HG03460 (cell line): Measurements from ENCODE around the gene ARHGEF28.

Source experiments
- ATAC-seq: cut with Tn5 transposase; IDR thresholded peaks from one replicate; pipeline ENCODE4 v1.9.1; 2021; ENCODE audit not compliant: unreplicated experiment

ARHGEF28 gene

DNA sequence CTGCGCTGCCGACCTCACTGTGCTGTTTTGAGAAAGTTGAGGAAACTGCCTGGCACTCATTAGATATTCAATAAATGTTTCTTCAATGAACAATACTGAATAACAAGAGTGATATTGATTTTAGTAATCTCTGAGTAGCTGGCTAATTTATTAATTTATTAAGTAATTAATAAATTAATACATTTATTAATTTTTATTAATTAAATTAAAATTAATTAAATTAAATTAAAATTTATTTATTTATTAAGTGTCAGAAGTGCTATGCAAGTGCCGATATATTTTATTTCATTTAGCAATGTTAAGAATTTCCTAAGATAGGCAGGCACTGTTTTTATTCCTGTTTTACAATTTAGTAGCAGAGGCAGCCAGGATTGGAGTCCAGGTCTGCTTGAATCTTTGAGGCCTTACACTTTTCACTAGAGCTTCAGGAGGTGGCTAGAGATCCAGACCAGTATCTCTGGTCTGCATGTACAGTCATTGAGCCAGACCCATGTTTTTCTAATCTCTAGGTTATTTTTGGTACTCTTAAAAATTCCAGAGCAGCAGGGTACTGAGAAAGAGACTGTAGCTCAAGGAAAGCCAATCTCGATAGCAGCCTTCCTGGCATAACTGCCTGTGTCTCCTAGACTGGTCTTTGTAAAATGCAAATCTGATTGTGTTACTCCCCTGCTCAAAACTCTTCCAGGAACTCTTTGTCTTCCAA is 109.2 kb downstream of the ARHGEF28 start:
- no peak for ATAC-seq

DNA sequence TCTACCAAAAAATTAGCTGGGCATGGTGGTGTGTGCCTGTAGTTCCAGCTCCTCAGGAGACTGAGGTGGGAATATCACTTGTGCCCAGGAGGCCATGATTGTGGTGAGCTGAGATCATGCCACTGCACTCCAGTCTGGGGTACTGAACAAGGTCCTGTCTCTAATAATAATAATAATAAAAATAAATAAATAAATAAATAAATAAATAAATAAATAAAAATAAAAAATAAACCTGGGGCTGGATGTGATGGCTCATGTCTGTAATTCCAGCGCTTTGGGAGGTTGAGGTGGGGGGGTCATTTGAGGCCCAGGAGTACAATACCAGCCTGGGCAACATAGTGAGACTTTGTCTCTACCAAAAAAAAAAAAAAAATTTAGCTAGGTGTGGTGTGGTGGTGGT is 113.7 kb downstream of the ARHGEF28 start:
- no peak for ATAC-seq

DNA sequence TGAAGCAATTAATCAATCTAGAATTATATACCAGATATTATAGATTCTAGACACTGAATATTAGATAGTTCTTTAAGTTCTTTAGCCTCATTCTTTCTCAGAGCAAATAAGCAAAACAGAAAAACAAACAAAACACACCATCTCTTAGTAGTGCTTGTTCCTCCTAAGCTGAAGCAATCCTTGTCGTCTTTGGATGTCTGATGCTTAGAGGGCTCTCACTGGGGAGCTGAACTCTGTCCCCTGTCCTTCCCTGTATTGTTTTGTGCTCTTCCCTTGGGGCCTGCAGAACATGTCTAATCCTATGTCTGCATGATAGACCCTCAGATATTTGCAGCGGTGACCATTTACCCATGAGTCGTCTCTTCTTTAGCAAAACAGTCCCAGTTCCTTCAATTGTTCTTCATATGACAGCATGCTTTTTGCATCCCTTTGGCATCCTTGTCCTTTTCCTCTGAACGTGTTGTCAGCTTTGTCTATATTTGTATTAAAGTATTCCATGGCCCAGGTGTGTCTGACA is 114.3 kb downstream of the ARHGEF28 start:
- ATAC-seq = no peak

DNA sequence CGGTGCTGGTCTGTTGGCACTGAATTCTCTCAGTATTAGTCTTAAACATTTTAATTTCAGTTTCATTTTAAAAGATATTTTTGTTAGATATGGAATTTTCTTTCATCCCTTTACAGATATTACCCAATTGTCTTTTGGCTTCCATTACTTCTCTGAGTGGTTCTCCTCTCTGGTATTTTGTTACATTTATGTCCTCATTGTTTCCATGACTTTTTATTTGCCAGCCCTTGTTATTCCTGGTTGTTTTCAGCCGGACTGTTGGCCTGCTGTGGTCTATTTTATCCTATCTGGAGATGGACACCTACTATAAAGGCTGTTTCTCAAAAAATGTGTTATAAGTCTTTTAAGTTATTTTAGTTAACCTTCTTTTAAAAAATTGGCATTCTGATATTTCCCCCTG is 117.2 kb downstream of the ARHGEF28 start:
- no peak for ATAC-seq

DNA sequence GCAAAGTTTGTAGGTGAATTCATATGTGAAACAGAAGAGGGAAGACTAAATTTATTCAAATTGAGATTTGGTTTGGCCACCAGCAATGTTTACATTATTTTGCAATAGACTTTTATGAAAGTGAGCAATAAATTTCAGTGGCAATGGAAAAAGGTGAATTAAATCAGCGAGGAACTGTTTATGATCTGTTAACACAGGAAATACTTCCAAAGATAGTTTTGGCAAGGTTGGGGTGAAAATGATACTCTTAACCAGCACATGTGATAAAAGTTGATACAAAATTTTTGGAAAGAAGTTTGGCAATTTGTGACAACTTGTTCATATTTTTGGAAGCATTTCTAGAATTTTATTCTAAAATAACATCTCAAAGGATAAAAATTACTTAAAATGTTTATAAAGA is 119.8 kb downstream of the ARHGEF28 start:
- no peak for ATAC-seq

- ATAC-seq = no peak
These were observed 120.6 kb downstream of the ARHGEF28 start for GRCh38 chr5:73746608-73747007.

- no peak for ATAC-seq
These were observed 121.8 kb downstream of the ARHGEF28 start for GRCh38 chr5:73747696-73748380.

DNA sequence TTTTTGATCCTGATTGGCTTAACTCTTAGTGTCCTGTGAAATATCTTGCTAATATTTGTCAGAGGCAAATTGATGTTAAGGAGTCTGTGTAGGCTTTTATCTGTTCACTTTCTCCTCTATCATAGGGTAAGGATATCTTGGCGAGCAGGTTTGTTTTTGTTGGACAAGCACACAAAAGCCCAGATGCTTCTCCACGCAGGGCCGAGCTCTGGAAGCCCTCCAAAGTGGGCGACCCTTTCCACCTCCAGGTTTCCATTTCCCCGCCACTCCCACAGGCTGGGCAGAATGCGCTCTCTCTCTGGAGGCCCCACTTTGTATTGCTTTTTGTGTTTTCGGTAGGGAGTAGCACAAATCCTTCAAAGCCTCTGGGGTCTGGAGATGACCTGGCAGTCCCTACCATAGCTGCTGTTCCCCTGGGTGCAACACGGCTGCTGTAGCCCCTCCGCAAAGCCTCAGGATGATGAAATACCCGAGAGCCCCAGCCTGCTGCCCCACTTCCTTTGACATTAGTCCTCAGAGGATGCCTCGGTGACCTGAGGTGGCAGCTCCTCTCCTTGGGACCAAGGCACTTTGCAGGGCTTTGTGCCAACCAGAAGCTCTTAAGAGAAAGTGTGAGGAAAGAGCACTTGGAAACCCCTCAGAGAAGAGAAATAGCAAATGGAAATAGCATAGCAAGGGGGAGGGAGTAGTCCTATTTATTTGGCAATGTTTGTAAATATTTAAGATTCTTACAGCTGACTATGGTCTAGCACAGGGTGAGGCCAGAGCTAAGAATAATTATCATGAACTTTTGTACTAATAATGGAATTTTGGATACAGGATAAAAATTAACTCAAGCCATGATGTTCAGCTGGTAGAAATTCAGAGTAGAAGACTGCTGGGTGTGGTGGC is 122.8 kb downstream of the ARHGEF28 start:
- ATAC-seq = no peak

DNA sequence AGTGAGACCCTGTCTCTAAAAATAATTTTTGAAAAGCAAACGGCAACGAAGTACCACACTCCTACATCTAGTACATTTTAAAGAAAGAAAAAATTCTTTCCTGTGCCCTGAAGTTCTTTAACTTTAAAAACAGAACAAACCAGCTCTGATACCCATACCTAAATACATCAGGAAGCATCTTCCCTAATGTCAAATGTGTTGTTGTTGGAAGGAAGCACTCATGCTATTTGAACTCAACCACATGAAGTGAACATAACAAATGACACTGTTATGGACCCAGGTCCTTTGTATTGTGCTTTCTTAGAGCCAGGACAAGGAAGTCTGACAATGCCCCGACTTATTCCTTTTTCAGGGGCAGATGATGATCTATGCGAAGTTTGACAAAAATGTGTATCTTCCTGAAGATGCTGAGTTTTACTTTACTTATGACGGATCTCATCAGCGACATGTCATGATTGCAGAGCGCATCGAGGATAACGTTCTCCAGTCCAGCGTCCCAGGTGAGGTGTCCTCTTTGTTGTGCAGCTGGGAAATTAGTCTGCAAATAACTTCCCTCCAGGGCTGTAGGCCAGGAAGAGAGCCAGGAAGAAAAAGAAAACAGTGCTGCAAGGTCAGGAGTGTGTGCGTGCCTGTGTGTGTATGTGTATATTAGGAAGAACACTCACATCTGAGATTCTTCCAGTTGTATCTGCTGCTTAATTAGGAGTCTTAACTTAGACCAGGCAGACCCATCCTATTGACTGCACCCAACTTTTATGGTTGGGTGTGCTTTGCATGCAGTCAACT is 123.7 kb downstream of the ARHGEF28 start:
- no peak for ATAC-seq

DNA sequence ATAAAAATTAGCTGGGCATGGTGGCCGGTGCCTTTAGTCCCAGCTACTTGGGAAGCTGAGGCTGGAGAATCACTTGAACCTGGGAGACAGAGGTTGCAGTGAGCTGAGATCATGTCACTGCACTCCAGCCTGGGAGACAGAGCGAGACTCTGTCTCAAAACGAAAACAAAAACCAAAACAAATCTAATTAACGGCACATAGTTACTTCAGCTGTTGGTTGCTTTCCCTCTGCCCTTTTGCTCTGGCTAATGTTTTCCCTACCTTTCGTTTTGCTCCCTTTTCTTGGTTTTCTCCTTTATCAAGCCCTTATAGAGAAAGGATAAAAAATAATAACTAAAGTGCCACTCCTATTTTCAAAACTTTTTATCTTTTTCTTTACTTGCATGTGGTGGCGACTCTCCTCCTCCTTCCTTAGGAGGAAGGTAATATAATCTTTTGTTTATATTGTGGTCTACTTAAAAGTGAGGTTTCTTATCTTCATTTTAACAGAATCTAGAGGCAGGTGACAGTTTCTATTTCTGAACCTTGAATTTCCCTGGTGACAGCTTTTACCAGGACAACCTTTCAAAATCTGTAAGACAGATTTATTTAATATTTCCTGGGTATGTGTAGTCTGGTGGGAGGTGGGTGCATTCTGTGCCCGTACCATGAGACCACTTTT is 125.4 kb downstream of the ARHGEF28 start:
- no peak for ATAC-seq

DNA sequence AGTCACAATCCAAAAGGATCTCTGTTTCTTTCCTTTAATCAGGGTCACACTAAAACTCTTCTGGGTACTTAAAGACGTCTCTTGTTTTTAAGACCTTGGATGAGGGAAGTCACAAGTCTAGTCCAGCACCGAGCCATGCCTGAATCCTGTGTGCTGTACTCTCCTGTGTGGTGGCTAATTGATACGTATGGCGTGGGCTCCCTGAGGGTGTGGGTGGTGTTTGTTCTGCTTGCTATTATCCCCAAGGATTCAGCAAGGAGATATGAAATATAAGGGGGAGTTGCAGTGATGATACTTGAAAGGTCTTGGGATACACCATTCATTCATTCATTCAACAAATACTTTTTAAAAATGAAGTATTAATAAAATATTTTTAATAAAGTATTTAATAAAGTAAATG is 128.3 kb downstream of the ARHGEF28 start:
- no peak for ATAC-seq

DNA sequence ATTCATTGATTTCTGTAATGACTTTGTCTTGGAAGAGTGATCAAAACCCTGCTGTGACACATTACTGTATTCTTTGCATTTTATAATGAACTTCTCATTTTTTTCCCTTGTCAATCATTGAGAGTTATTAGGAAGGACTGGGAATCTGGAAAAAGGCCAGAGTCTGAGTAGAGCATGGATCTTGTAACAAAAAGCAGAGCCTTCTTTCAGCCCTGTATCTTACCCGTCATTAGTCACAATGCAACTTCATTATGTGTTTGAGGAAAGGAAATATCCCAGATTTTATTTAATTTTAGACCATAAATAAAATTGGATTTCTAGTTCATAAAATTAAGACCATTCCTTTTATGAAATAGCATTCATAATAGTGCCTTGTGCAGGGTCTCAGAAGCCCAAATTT is 131.4 kb downstream of the ARHGEF28 start:
- ATAC-seq = no peak

GRCh38 chr5:73759771-73760170 is 133.8 kb downstream of the ARHGEF28 start:
- no peak for ATAC-seq

- ATAC-seq = no peak
These were observed 137.5 kb downstream of the ARHGEF28 start for GRCh38 chr5:73763300-73764032.

DNA sequence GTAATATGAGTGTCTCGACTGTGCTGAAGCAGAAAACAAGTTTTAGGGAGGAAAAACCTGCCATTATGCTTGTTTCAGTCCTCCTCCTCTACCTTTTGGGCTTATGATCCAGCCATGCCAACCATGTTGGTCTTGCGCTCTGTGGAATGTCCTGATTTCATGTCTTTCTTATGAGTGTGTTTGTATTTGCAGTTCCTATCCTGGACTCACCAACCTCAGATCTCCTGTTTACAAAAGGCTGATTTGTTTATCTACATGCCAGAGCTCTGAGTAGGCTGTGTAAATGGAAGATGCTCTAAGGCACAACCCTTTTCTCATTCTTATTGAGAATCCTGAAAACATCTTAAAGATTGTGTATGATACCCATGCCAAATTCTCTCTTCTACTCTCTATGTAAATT is 138.6 kb downstream of the ARHGEF28 start:
- no peak for ATAC-seq

DNA sequence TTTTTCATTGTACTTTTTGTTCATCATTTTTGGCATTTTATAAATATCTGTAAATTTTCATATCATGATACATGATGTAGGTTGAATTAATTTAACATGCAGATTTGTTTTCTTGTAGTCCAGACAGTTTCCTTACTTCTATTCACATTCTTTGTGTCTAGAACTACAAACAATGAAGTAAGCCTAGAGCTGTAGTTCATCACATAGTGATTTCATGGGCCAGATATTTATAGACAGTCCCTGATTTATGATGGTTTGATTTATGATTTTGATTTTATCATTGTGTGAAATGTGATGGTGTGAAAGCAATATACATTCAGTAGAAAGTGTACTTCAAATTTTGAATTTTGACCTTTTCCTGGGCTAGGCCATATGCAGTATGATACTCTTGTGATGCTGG is 139.0 kb downstream of the ARHGEF28 start:
- no peak for ATAC-seq

- ATAC-seq = no peak
These were observed 140.9 kb downstream of the ARHGEF28 start for GRCh38 chr5:73766902-73767301.

- no peak for ATAC-seq
These were observed 144.4 kb downstream of the ARHGEF28 start for GRCh38 chr5:73770172-73771025.

DNA sequence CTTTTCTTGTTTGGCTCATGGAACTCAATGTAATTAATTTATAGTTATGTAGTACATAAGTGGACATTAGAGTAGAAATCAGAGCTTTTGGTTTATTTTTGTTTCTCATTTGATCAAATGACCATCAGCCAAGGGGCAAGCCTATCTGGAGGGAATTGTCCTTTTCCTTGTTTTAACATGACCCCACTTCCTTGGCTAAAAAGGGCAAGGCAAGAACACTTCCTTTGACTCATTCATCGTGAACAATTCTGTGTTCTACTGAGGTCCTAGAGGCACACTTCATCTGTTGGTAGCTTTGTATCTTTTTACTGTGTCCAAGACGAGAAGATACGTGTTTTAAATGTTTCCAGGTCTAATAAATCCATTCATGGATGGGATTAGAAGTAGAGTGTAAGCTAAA is 148.9 kb downstream of the ARHGEF28 start:
- no peak for ATAC-seq
